ENCODE measurements around the gene YARS2. TPM values are rescaled to one million over a fixed set of nuclear protein-coding genes. Genes with fewer than 3 reads are reported as not detected.
A peak's percentile ranks its signal among the peaks of the same experiment; 100 is the strongest.
"Not testable (repeated sequence)": the region's sequence is repeated elsewhere in the genome, so short reads cannot be mapped to it uniquely, and the experiment has no call there.

The YARS2 gene
- total RNA-seq, 2 experiments from 2014 or later: 17.0 to 19.3 TPM

GRCh38 chr12:32737715-32738114, 18.0 kb downstream of the YARS2 start:
- no peaks in the 10 kb centered on the region for H3K9me3 Mint-ChIP-seq
- CTCF ChIA-PET: no interaction called here
- H3K36me3 Mint-ChIP-seq (ENCODE audit: low read depth): peaks cover 49% of the 10 kb centered on the region
- POLR2A ChIA-PET: no interaction called here
- DNase-seq: no peak
- peaks cover 3% of the 10 kb centered on the region for H3K4me1 Mint-ChIP-seq
- H3K27me3 Mint-ChIP-seq: no peaks in the 10 kb centered on the region
- H3K4me3 Mint-ChIP-seq: no peak overlapping the region
- H3K27ac Mint-ChIP-seq: no peak overlapping the region

DNA sequence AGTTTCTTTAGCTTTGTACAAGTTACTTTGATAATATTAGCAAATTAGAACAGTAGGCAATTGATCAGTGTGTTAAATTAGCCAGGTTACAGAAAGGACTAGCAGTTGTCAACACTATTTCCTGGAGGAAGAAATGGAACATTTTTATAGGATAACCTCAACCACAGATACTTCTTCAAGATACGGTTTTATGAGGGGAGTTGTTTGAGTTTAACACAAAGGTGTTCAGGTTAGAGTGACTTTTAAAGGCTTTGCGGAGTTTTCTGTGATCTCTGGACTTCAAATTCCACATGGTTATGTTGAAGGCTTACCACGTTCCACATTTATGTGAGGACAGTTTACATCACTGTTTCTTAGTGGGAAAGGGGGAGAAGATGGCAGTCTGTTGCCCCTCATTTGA, 19.3 kb downstream of the YARS2 start:
- CTCF ChIA-PET: interaction anchor here (1.3 kb wide), 1 partner anchor 19 kb away, joined by 4 read pairs; the partner anchor contains the start of gene YARS2
- no peaks in the 10 kb centered on the region for H3K27me3 Mint-ChIP-seq
- POLR2A ChIA-PET: no interaction called here
- no peaks in the 10 kb centered on the region for H3K9me3 Mint-ChIP-seq
- no peak for DNase-seq
- peaks cover 47% of the 10 kb centered on the region for H3K36me3 Mint-ChIP-seq (ENCODE audit: low read depth)
- H3K4me3 Mint-ChIP-seq: no peak overlapping the region
- no peaks in the 10 kb centered on the region for H3K4me1 Mint-ChIP-seq
- no peak overlapping the region for H3K27ac Mint-ChIP-seq

DNA sequence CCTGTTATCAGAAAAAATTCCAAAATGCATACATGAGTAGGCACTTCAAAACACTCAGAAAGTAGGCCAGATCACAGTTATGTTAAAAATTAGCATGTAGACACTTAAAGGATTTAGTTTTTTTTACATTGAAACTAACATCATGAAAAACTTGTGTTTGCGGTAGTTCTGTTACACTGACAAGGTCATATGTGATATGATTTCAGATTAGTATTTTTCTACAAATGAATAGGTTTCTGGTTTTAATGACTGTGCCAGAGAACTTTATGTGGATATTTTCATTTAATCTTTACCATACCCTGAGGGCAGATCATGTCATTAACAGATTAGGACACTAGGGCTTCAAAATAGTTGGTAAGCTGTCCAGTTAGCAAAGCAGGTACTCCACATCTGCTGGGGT, 20.7 kb downstream of the YARS2 start:
- no peak for DNase-seq
- no peak overlapping the region for H3K4me3 Mint-ChIP-seq
- POLR2A ChIA-PET: no interaction called here
- CTCF ChIA-PET: interaction anchor here (1.7 kb wide), 1 partner anchor 20 kb away, joined by 6 read pairs; the partner anchor contains the start of gene YARS2
- H3K36me3 Mint-ChIP-seq (ENCODE audit: low read depth): peaks cover 47% of the 10 kb centered on the region
- H3K27ac Mint-ChIP-seq: no peak overlapping the region
- H3K27me3 Mint-ChIP-seq: no peaks in the 10 kb centered on the region
- H3K4me1 Mint-ChIP-seq: no peaks in the 10 kb centered on the region
- H3K9me3 Mint-ChIP-seq: no peaks in the 10 kb centered on the region

GRCh38 chr12:32727237-32727636, 28.5 kb downstream of the YARS2 start:
- Mint-ChIP-seq H3K27me3 (no peaks in the 10 kb centered on the region), H3K4me1 (no peaks in the 10 kb centered on the region), H3K36me3 (ENCODE audit: low read depth) (peaks cover 40% of the 10 kb centered on the region), H3K9me3 (no peaks in the 10 kb centered on the region), H3K27ac (no peak overlapping the region), H3K4me3 (no peak overlapping the region)
- POLR2A ChIA-PET: no interaction called here
- DNase-seq: no peak
- CTCF ChIA-PET: no interaction called here

- H3K36me3 Mint-ChIP-seq (ENCODE audit: low read depth): peaks cover 34% of the 10 kb centered on the region
- no peak for DNase-seq
- H3K27ac Mint-ChIP-seq: no peak overlapping the region
- no peak overlapping the region for H3K4me3 Mint-ChIP-seq
- no peaks in the 10 kb centered on the region for H3K4me1 Mint-ChIP-seq
- H3K9me3 Mint-ChIP-seq: no peaks in the 10 kb centered on the region
- ChIA-PET POLR2A (no interaction called here), CTCF (interaction anchor here (1.0 kb wide), 1 partner anchor 29 kb away, joined by 3 read pairs; no protein-coding TSS in a partner anchor)
- no peaks in the 10 kb centered on the region for H3K27me3 Mint-ChIP-seq
Observed at GRCh38 chr12:32726286-32726685, 29.4 kb downstream of the YARS2 start.

DNA sequence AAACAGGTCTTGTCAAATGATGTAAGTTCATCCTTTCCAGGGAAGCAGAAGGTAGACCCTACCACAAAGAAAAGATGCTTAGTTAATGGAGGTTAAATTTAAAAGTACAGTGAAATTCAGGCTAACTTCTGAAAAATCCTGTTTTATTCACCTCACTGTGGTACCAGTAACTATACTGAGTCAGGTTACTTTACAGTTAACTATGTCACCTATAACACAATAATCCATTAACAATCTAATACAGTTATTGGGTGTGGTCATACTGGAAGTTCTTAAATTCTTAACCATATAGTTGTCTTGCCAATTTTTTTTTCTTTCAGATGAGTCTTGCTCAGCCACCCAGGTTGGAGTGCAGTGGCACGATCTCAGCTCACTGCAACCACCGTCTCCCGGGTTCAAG, 30.4 kb downstream of the YARS2 start:
- H3K4me3 Mint-ChIP-seq, H3K27me3 Mint-ChIP-seq, DNase-seq, CTCF ChIA-PET, POLR2A ChIA-PET, H3K27ac Mint-ChIP-seq, H3K9me3 Mint-ChIP-seq, H3K4me1 Mint-ChIP-seq: not testable (repeated sequence)
- H3K36me3 Mint-ChIP-seq (ENCODE audit: low read depth): peaks cover 36% of the 10 kb centered on the region

DNA sequence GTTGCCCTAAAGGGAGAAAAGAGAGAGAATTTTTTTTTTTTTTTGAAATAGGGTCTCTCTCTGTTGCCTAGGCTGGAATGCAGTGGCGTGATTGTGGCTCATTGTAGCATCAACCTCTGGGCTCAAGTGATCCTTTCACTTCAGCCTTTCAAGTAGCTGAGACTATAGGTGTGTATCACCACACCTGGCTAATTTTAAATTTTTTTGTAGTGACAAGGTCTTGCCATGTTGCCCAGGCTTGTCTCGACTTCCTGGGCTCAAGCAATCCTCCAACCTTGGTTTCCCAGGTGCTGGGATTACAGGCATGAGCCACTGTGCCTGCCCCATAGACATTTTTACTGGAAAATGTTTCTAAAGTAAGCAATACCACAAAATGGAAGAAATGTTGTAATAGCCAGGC, 36.8 kb downstream of the YARS2 start:
- Mint-ChIP-seq H3K27me3 (no peaks in the 10 kb centered on the region), H3K36me3 (ENCODE audit: low read depth) (peaks cover 22% of the 10 kb centered on the region), H3K9me3 (no peaks in the 10 kb centered on the region), H3K4me1 (peaks cover 2% of the 10 kb centered on the region), H3K4me3 (no peak overlapping the region), H3K27ac (no peak overlapping the region)
- DNase-seq: no peak
- POLR2A ChIA-PET: no interaction called here
- CTCF ChIA-PET: no interaction called here

DNA sequence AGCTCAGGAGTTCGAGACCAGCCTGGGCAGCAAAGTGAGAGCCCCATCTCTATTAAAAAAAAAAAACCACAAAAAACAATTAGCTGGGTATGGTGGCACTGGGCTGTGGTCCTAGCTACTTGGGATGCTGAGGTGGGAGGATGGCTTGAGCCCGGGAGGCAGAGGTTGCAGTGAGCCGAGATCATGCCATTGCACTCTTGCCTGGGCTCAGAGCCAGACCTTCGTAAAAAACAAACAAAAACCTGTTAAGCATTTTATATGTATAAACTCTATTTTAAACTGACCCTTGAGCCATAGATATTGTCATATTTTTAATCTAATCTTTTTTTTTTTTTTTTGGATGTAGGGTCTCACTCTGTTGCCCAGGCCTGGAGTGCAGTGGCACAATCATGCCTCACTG, 40.9 kb downstream of the YARS2 start:
- ChIA-PET POLR2A (no interaction called here), CTCF (no interaction called here)
- Mint-ChIP-seq H3K4me3 (no peak overlapping the region), H3K27ac (no peak overlapping the region), H3K4me1 (no peaks in the 10 kb centered on the region), H3K27me3 (no peaks in the 10 kb centered on the region), H3K36me3 (ENCODE audit: low read depth) (peaks cover 32% of the 10 kb centered on the region), H3K9me3 (no peaks in the 10 kb centered on the region)
- DNase-seq: no peak

GRCh38 chr12:32708926-32709325, 46.8 kb downstream of the YARS2 start:
- ChIA-PET POLR2A (no interaction called here), CTCF (interaction anchor here (1.5 to 4.2 kb wide), 2 partner anchors 36 to 46 kb away, joined by 3 to 34 read pairs; partner anchors contain the start of gene YARS2)
- Mint-ChIP-seq H3K27me3 (no peaks in the 10 kb centered on the region), H3K4me3 (no peak overlapping the region), H3K9me3 (no peaks in the 10 kb centered on the region), H3K4me1 (peaks cover 15% of the 10 kb centered on the region), H3K27ac (no peak overlapping the region), H3K36me3 (ENCODE audit: low read depth) (peaks cover 29% of the 10 kb centered on the region)
- DNase-seq: no peak

- Mint-ChIP-seq H3K27me3 (no peaks in the 10 kb centered on the region), H3K4me3 (no peak overlapping the region), H3K27ac (peak overlapping the region; percentile 34), H3K9me3 (no peaks in the 10 kb centered on the region), H3K36me3 (ENCODE audit: low read depth) (peaks cover 25% of the 10 kb centered on the region), H3K4me1 (peaks cover 19% of the 10 kb centered on the region)
- POLR2A ChIA-PET: interaction anchor here (1.2 to 1.7 kb wide), 3 partner anchors 10 to 49 kb away, joined by 3 to 4 read pairs (median 3); no protein-coding TSS in a partner anchor
- CTCF ChIA-PET: interaction anchor here (1.3 to 4.2 kb wide), 2 partner anchors 14 to 49 kb away, joined by 3 to 34 read pairs; partner anchors contain the start of gene YARS2
- DNase-seq: no peak
Observed at GRCh38 chr12:32706335-32707024, 49.2 kb downstream of the YARS2 start.

DNA sequence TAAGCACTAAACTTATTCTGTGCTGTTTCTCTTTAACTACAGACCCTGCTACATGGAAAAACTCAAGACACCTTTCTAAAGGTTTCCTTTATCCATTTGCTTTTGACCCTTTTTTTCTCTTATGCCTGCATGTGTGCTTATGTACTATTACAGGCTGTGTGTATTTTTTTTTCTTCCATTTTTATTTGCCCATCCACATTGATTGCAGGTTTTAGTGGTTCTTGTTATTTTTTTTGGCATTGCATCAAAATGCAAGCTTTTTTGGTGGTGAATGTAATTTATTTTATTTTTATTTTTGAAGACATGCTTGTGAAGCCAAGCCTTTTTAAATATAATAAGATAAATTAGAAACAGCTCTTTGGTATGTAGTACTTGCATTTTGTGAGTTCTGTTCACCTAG, 49.9 kb downstream of the YARS2 start:
- Mint-ChIP-seq H3K4me3 (no peak overlapping the region), H3K9me3 (no peaks in the 10 kb centered on the region), H3K4me1 (peaks cover 20% of the 10 kb centered on the region), H3K27me3 (no peaks in the 10 kb centered on the region), H3K27ac (no peak overlapping the region), H3K36me3 (ENCODE audit: low read depth) (peaks cover 22% of the 10 kb centered on the region)
- ChIA-PET CTCF (interaction anchor here (4.2 kb wide), 1 partner anchor 49 kb away, joined by 34 read pairs; the partner anchor contains the start of gene YARS2), POLR2A (interaction anchor here (1.2 to 1.7 kb wide), 3 partner anchors 10 to 49 kb away, joined by 3 to 4 read pairs (median 3); no protein-coding TSS in a partner anchor)
- DNase-seq: no peak

DNA sequence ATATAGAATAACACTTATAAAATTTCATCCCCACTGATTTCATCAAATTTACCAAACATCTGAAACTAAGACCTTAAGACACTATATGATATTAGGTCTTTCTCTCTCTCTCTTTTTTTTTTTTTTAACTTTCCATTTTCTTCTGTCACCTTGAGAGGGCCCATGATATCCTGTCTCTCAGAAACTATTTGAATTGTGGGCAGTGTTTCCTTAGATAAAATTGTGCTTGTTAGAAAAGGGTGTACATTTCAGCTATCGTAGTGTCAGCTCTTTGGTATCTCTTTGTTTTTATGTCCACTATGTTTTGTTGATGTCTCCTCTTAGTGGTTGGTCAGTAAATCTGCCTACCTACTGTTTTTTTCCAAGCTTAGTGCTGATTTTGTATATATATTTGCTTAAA, 52.8 kb downstream of the YARS2 start:
- no peak overlapping the region for H3K4me3 Mint-ChIP-seq
- H3K27ac Mint-ChIP-seq: no peak overlapping the region
- no peaks in the 10 kb centered on the region for H3K27me3 Mint-ChIP-seq
- DNase-seq: no peak
- H3K9me3 Mint-ChIP-seq: no peaks in the 10 kb centered on the region
- POLR2A ChIA-PET: interaction anchor here (1.7 kb wide), 1 partner anchor 24 kb away, joined by 4 read pairs; the partner anchor contains the start of gene DNM1L
- peaks cover 27% of the 10 kb centered on the region for H3K4me1 Mint-ChIP-seq
- CTCF ChIA-PET: interaction anchor here (1.0 kb wide), 1 partner anchor 1319 kb away, joined by 4 read pairs; no protein-coding TSS in a partner anchor
- H3K36me3 Mint-ChIP-seq (ENCODE audit: low read depth): peaks cover 18% of the 10 kb centered on the region

DNA sequence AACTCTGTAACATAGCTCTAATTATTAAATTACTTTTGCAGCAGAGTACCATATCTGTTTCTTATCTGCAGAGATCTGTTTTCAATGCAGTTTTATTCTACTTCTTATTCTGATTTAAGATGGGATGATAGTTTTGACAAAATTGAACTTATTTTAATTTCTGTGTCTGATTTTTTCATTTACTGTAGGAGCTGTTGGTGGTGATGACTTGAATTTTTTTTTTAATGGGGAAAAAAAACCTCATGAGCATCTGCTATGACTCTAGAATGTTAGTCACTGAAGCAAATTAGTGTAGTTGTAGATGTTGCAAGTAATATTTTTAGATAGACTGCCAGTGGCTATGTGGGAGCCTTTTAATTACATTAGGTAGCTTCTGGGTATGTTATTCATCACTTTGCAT, 53.2 kb downstream of the YARS2 start:
- CTCF ChIA-PET: interaction anchor here (1.0 kb wide), 1 partner anchor 1319 kb away, joined by 4 read pairs; no protein-coding TSS in a partner anchor
- no peaks in the 10 kb centered on the region for H3K9me3 Mint-ChIP-seq
- DNase-seq: no peak
- H3K4me3 Mint-ChIP-seq: no peak overlapping the region
- no peaks in the 10 kb centered on the region for H3K27me3 Mint-ChIP-seq
- no peak overlapping the region for H3K27ac Mint-ChIP-seq
- POLR2A ChIA-PET: interaction anchor here (1.7 kb wide), 1 partner anchor 23 kb away, joined by 4 read pairs; the partner anchor contains the start of gene DNM1L
- H3K36me3 Mint-ChIP-seq (ENCODE audit: low read depth): peaks cover 16% of the 10 kb centered on the region
- H3K4me1 Mint-ChIP-seq: peaks cover 26% of the 10 kb centered on the region

Measured in activated CD4-positive, alpha-beta memory T cell treated with anti-CD3 and anti-CD28 coated beads, Interleukin-2, amount 10 ng/mL, durations not matched to agents 7 days and 5 days (primary cell).